GM19328 (cell line): Measurements from ENCODE around the gene ERC2.

ENCODE experiments used
- ATAC-seq: cut with Tn5 transposase; IDR thresholded peaks from one replicate; pipeline ENCODE4 v1.9.1; 2021; ENCODE audit warnings: mild to moderate bottlenecking, moderate library complexity; ENCODE audit not compliant: unreplicated experiment

ERC2 gene

GRCh38 chr3:55615039-55615693 is 853.1 kb downstream of the ERC2 start:
- no peak for ATAC-seq

GRCh38 chr3:55611121-55611520 is 857.1 kb downstream of the ERC2 start:
- no peak for ATAC-seq

GRCh38 chr3:55609230-55609827 is 858.9 kb downstream of the ERC2 start:
- no peak for ATAC-seq

GRCh38 chr3:55608301-55608937 is 859.8 kb downstream of the ERC2 start:
- no peak for ATAC-seq

- peak; percentile 66 for ATAC-seq
These were observed 860.4 kb downstream of the ERC2 start for GRCh38 chr3:55607844-55608243.

- ATAC-seq = no peak
These were observed 861.1 kb downstream of the ERC2 start for GRCh38 chr3:55607175-55607574.

GRCh38 chr3:55605443-55606236 is 862.6 kb downstream of the ERC2 start:
- ATAC-seq = no peak

- no peak for ATAC-seq
These were observed 863.4 kb downstream of the ERC2 start for GRCh38 chr3:55604846-55605245.

GRCh38 chr3:55604402-55604801 is 863.9 kb downstream of the ERC2 start:
- ATAC-seq = no peak

GRCh38 chr3:55601366-55602080 is 866.7 kb downstream of the ERC2 start:
- no peak for ATAC-seq

- no peak for ATAC-seq
These were observed 870.0 kb downstream of the ERC2 start for GRCh38 chr3:55598224-55598623.

- ATAC-seq = no peak
These were observed 870.6 kb downstream of the ERC2 start for GRCh38 chr3:55597641-55598040.

GRCh38 chr3:55596212-55596611 is 872.1 kb downstream of the ERC2 start:
- no peak for ATAC-seq

- ATAC-seq = no peak
These were observed 872.8 kb downstream of the ERC2 start for GRCh38 chr3:55595420-55595819.

GRCh38 chr3:55592572-55592971 is 875.7 kb downstream of the ERC2 start:
- ATAC-seq = no peak

GRCh38 chr3:55591888-55592287 is 876.4 kb downstream of the ERC2 start:
- ATAC-seq = no peak

GRCh38 chr3:55588146-55588765 is 880.0 kb downstream of the ERC2 start:
- ATAC-seq = no peak

- no peak for ATAC-seq
These were observed 882.4 kb downstream of the ERC2 start for GRCh38 chr3:55585856-55586255.

GRCh38 chr3:55584716-55585368 is 883.4 kb downstream of the ERC2 start:
- no peak for ATAC-seq

- no peak for ATAC-seq
These were observed 884.2 kb downstream of the ERC2 start for GRCh38 chr3:55584030-55584429.
